Thoracic aorta (tissue), 2 donors: ENCODE measurements around the gene MAD1L1. TPM values are rescaled to one million over a fixed set of nuclear protein-coding genes. Genes with fewer than 3 reads are reported as not detected.

Experiments used
- ATAC-seq: fragments of 150-250 bp; one replicate; pipeline ENCODE4 v1.8.0; 2017; ENCODE audit warnings: low read depth; ENCODE audit not compliant: insufficient number of reproducible peaks, low FRiP score
- DNase-seq: peaks from one replicate; pipeline ENCODE4 v3.0.0-alpha.2; 2020; ENCODE audit warnings: low spot score
- H3K27ac ChIP-seq, 2 donors: fragments of 200-600 bp; sonication (generic); 1 replicate in 1 of 2; 2 replicates in 1 of 2; pipeline ENCODE4 v1.5.1; 2016; ENCODE audit warnings: mild to moderate bottlenecking in 2 of 2, moderate library complexity in 2 of 2
- H3K27me3 ChIP-seq: fragments of 200-600 bp; sonication (generic); replicated peaks from 2 replicates; pipeline ENCODE4 v1.6.0; 2016; ENCODE audit warnings: mild to moderate bottlenecking; ENCODE audit not compliant: insufficient read depth
- H3K36me3 ChIP-seq: fragments of 200-600 bp; sonication (generic); one replicate; pipeline ENCODE4 v1.5.1; 2016
- H3K4me1 ChIP-seq, 2 donors: fragments of 200-600 bp; sonication (generic); 1 replicate in 1 of 2; 2 replicates in 1 of 2; pipeline versions ENCODE4 v1.5.1 to v1.6.0; 2016; ENCODE audit warnings: low read depth in 2 of 2, mild to moderate bottlenecking in 1 of 2; ENCODE audit not compliant: control insufficient read depth in 1 of 2
- H3K4me3 ChIP-seq: fragments of 200-600 bp; sonication (generic); 2 replicates; pipeline ENCODE4 v1.5.1; 2016; ENCODE audit warnings: mild to moderate bottlenecking
- H3K9me3 ChIP-seq: fragments of 200-600 bp; sonication (generic); 2 replicates; pipeline ENCODE4 v1.5.1; 2016
- CTCF ChIP-seq: fragments of 200-600 bp; sonication (generic); IDR thresholded peaks from one replicate; pipeline ENCODE4 v1.5.1; 2019; ENCODE audit warnings: antibody characterized with exemption
- total RNA-seq, 2 donors: library from RNA; depleted of rRNA; stranded (reverse); fragments of >200 nt; gene quantifications; one replicate each; pipeline versions ENCODE4 v1.1.0 to v1.2.3, GENCODE V29; 2016

The MAD1L1 gene
- total RNA-seq, 2 donors from 2014 or later, result 27.4 to 41.3 TPM

DNA sequence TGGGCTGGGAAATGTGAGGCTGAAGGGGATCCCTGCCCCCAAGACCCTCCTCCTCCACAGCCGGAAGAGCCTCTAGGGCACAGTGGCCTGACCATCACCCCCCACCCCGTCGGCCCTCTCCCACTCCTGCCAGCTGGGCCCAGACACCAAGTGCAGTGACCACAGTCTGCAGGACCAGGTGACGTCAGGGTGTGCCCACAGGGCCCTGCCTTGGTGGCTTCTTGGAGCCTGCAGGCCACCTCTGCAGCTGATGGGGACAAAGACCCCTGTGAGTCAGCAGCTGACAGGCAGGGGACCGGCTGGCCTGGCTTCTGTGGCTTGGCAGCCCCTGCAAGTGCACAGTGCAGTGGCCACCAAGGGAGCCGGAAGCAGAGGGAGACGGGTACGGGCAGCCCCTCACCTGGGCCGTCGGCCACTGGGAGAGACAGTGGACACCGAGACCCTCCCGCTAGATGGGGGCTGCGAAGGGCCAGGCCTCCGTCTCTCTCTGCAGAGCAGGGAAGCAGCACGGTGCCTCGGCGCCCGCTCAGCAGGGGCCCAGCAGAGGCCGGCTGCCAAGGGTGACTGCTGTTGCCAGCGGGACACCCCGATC lies 288.0 kb downstream of the MAD1L1 start:
- no peak overlapping the region for H3K4me3 ChIP-seq
- ATAC-seq (no peak), DNase-seq (no peak)
- H3K27ac ChIP-seq, result no peak overlapping the region
- no peak for TF ChIP-seq CTCF
- no peaks in the 10 kb centered on the region for H3K4me1 ChIP-seq
- H3K9me3 ChIP-seq, result no peaks in the 10 kb centered on the region
- H3K27me3 ChIP-seq, result no peaks in the 10 kb centered on the region
- H3K36me3 ChIP-seq, result no peaks in the 10 kb centered on the region

DNA sequence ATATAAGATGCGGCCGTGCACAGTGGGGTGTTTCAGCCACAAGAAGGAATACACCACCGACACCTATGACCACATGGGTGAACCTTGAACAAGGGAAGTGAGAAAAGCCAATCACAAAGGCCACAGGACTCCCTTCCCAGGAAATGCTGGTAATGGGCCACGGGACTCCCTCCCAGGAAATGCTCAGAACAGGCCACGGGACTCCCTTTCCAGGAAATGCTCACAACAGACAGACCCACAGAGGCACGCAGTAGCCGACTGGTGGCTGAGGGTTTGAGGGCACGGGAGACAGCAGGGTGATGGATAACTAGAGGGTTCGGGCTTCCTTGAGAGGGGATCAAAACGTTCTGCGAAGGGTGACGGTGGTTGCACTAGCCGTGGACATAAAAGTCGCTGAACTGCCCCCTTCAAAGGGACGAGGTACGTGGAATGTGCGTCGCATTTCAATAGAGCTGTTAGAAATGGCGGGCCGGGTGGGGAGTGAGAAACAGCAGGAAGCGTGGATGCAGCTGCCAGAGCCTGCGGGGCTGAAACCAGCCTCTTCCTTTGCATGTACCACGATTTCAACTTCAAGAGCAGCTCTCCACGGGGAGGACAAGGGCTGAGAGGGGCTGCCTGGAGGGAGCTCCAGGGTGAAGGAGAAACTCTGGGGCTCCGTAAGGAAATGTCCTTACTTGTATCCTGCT lies 288.7 kb downstream of the MAD1L1 start:
- Histone ChIP-seq H3K4me1 (no peaks in the 10 kb centered on the region), H3K27me3 (no peaks in the 10 kb centered on the region), H3K36me3 (no peaks in the 10 kb centered on the region), H3K27ac (no peak overlapping the region), H3K4me3 (no peak overlapping the region), H3K9me3 (no peaks in the 10 kb centered on the region)
- ATAC-seq, result no peak
- no peak for TF ChIP-seq CTCF
- no peak for DNase-seq

DNA sequence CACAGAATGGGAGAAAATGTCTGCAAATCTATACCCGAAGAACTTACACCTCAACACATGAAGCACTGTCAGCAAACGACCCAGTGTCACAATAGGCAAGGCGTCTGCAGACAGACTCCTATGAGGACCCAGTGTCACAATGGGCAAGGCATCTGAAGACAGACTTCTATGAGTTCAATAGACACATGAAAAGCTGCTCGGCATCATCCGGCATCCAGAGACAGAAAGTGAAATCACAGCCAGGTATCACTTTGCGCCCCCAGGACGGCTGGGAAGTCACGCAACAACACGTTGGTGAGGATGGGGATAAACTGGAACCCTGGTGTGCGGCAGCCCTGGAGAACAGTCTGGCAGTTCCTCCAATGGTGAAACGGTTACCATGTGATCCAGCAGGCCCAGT lies 289.4 kb downstream of the MAD1L1 start:
- Histone ChIP-seq H3K4me1 (no peaks in the 10 kb centered on the region), H3K27me3 (no peaks in the 10 kb centered on the region), H3K4me3 (no peak overlapping the region), H3K27ac (no peak overlapping the region), H3K9me3 (no peaks in the 10 kb centered on the region), H3K36me3 (no peaks in the 10 kb centered on the region)
- TF ChIP-seq CTCF, result no peak
- ATAC-seq (no peak), DNase-seq (no peak)

GRCh38 chr7:1942941-1943289 lies 289.8 kb downstream of the MAD1L1 start:
- Histone ChIP-seq H3K4me3 (no peak overlapping the region), H3K9me3 (no peaks in the 10 kb centered on the region), H3K27ac (no peak overlapping the region), H3K27me3 (no peaks in the 10 kb centered on the region), H3K4me1 (no peaks in the 10 kb centered on the region), H3K36me3 (no peaks in the 10 kb centered on the region)
- ATAC-seq (no peak), DNase-seq (no peak)
- no peak for TF ChIP-seq CTCF

DNA sequence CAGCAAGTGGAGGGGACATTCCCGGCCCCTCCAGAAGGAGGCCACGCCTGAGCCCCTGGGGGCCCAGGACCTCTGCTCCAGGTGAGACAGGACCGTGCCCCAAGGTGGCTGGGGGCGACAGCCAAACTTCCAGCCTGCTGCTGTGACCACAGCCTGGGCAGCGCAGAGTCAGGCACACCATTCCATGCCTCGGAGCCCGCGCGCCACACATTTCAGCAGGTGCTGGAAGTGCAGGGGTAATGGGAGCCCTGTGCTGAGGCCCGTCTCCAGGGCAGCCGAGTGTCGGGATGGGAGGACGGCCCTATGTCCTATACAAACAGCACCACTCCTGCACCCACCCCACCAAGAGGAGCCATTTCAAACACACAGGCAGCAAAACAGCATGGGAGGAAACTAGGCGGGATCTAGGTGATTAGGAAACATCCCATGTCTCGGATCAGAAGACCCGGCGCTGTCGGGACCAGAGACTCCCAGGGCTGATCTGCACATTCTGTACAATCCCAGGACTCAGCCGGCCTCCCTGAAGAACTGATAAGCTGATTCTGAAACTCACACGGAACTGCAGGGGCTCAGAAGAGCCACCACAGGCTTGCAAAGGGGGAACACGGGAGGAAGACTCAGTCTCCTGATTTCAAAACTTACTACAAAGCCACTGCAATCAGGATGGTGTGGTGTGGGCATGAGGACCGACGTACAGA lies 290.4 kb downstream of the MAD1L1 start:
- ATAC-seq, result no peak
- H3K9me3 ChIP-seq, result no peaks in the 10 kb centered on the region
- DNase-seq, result no peak
- H3K36me3 ChIP-seq, result no peaks in the 10 kb centered on the region
- no peak overlapping the region for H3K27ac ChIP-seq
- TF ChIP-seq CTCF, result no peak
- H3K4me1 ChIP-seq, result no peaks in the 10 kb centered on the region
- H3K27me3 ChIP-seq, result no peaks in the 10 kb centered on the region
- no peak overlapping the region for H3K4me3 ChIP-seq
